ENCODE results near the gene APP. TPM values are rescaled to one million over a fixed set of nuclear protein-coding genes. Genes with fewer than 3 reads are reported as not detected.

Gene APP
- total RNA-seq, 2 experiments from 2014 or later = 60.6 to 61.1 TPM

GRCh38 chr21:25842925-25843324 lies 327.6 kb downstream of the APP start:
- Mint-ChIP-seq H3K9me3 (peaks cover 12% of the 10 kb centered on the region), H3K4me1 (ENCODE audit: low read depth) (no peaks in the 10 kb centered on the region), H3K4me3 (no peak overlapping the region), H3K27ac (no peak overlapping the region), H3K36me3 (ENCODE audit: low read depth) (no peaks in the 10 kb centered on the region), H3K27me3 (ENCODE audit: low read depth) (peaks cover 4% of the 10 kb centered on the region)
- CTCF ChIA-PET = no interaction called here
- intact Hi-C loops (cut with micrococcal nuclease) = no loop called here
- no peak for DNase-seq

GRCh38 chr21:25838809-25839208 lies 331.8 kb downstream of the APP start:
- no peak for DNase-seq
- CTCF ChIA-PET = no interaction called here
- no peaks in the 10 kb centered on the region for H3K36me3 Mint-ChIP-seq (ENCODE audit: low read depth)
- intact Hi-C loops (cut with micrococcal nuclease) = no loop called here
- H3K4me1 Mint-ChIP-seq (ENCODE audit: low read depth) = no peaks in the 10 kb centered on the region
- no peak overlapping the region for H3K4me3 Mint-ChIP-seq
- peaks cover 2% of the 10 kb centered on the region for H3K27me3 Mint-ChIP-seq (ENCODE audit: low read depth)
- H3K27ac Mint-ChIP-seq = no peak overlapping the region
- H3K9me3 Mint-ChIP-seq = peaks cover 5% of the 10 kb centered on the region

GRCh38 chr21:25837533-25838265 lies 332.9 kb downstream of the APP start:
- H3K27ac Mint-ChIP-seq = no peak overlapping the region
- H3K9me3 Mint-ChIP-seq = peaks cover 7% of the 10 kb centered on the region
- intact Hi-C loops (cut with micrococcal nuclease) = no loop called here
- H3K36me3 Mint-ChIP-seq (ENCODE audit: low read depth) = no peaks in the 10 kb centered on the region
- H3K27me3 Mint-ChIP-seq (ENCODE audit: low read depth) = no peaks in the 10 kb centered on the region
- no peaks in the 10 kb centered on the region for H3K4me1 Mint-ChIP-seq (ENCODE audit: low read depth)
- no peak for DNase-seq
- CTCF ChIA-PET = no interaction called here
- no peak overlapping the region for H3K4me3 Mint-ChIP-seq

GRCh38 chr21:25836396-25836795 lies 334.2 kb downstream of the APP start:
- H3K27ac Mint-ChIP-seq = no peak overlapping the region
- CTCF ChIA-PET = interaction anchor here (0.7 kb wide), 1 partner anchor 26 kb away, joined by 3 read pairs; no protein-coding TSS in a partner anchor
- H3K36me3 Mint-ChIP-seq (ENCODE audit: low read depth) = no peaks in the 10 kb centered on the region
- DNase-seq = no peak
- H3K9me3 Mint-ChIP-seq = peaks cover 7% of the 10 kb centered on the region
- H3K4me3 Mint-ChIP-seq = no peak overlapping the region
- H3K27me3 Mint-ChIP-seq (ENCODE audit: low read depth) = peaks cover 2% of the 10 kb centered on the region
- H3K4me1 Mint-ChIP-seq (ENCODE audit: low read depth) = no peaks in the 10 kb centered on the region
- intact Hi-C loops (cut with micrococcal nuclease) = no loop called here

DNA sequence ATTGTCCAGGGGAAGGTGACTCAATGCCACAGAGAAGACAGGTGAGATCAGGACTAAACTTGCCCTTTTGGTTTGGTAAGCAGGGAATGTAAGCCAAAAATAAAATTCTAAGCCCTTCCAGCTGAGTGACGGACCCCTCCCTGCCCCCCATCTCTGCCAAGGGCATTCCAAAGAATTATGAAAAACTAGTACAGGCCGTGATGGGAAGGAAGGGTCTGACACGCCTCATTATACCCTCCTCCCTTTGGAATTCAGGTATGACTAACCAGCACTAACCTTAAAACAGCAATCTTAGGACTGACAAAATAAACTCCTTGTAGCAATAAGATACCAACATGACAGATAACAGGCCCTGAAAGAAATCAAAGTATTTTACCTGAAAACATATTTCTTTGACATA lies 336.2 kb downstream of the APP start:
- peaks cover 4% of the 10 kb centered on the region for H3K27me3 Mint-ChIP-seq (ENCODE audit: low read depth)

GRCh38 chr21:25831300-25831960 lies 339.1 kb downstream of the APP start:
- CTCF ChIA-PET = no interaction called here
- Mint-ChIP-seq H3K4me1 (ENCODE audit: low read depth) (no peaks in the 10 kb centered on the region), H3K4me3 (no peak overlapping the region), H3K27me3 (ENCODE audit: low read depth) (peaks cover 4% of the 10 kb centered on the region), H3K27ac (no peak overlapping the region), H3K36me3 (ENCODE audit: low read depth) (no peaks in the 10 kb centered on the region), H3K9me3 (peaks cover 2% of the 10 kb centered on the region)
- no peak for DNase-seq
- intact Hi-C loops (cut with micrococcal nuclease) = no loop called here

More for the DNA sequence above, 336.2 kb downstream of the APP start:
- no peak overlapping the region for H3K27ac Mint-ChIP-seq
- no peak for DNase-seq
- no peaks in the 10 kb centered on the region for H3K4me1 Mint-ChIP-seq (ENCODE audit: low read depth)
- H3K4me3 Mint-ChIP-seq = no peak overlapping the region
- peaks cover 2% of the 10 kb centered on the region for H3K9me3 Mint-ChIP-seq
- intact Hi-C loops (cut with micrococcal nuclease) = no loop called here
- H3K36me3 Mint-ChIP-seq (ENCODE audit: low read depth) = no peaks in the 10 kb centered on the region
- CTCF ChIA-PET = no interaction called here
